Lung (tissue), 12 donors: Measurements from ENCODE around the gene SLC12A8. TPM values are rescaled to one million over a fixed set of nuclear protein-coding genes. Genes with fewer than 3 reads are reported as not detected.

ENCODE experiments used
- ATAC-seq: fragments of 200-7000 bp; cut with Tn5 transposase; one replicate; pipeline ENCODE4 v1.9.1; 2020; ENCODE audit warnings: moderate number of reproducible peaks; ENCODE audit not compliant: insufficient read depth, low FRiP score
- DNase-seq, 3 donors: peaks; one replicate each; pipeline ENCODE4 v3.0.0-alpha.2; 2013 to 2017
- H3K27ac ChIP-seq, 2 donors: one replicate each; pipeline ENCODE4 v1.5.1; 2013; ENCODE audit warnings: mild to moderate bottlenecking in 2 of 2, moderate library complexity in 2 of 2, control low read depth in 1 of 2, inconsistent platforms in 1 of 2, low read depth in 1 of 2, low read length in 1 of 2
- H3K27me3 ChIP-seq, 3 donors: one replicate each; pipeline ENCODE4 v1.5.1; 2013; ENCODE audit warnings: low read length in 2 of 3; ENCODE audit not compliant: control insufficient read depth in 3 of 3, insufficient read depth in 3 of 3
- H3K36me3 ChIP-seq, 4 donors: one replicate each; pipeline ENCODE4 v1.5.1; 2013; ENCODE audit warnings: low read length in 4 of 4, mild to moderate bottlenecking in 1 of 4, moderate library complexity in 1 of 4; ENCODE audit not compliant: control insufficient read depth in 4 of 4, insufficient read depth in 4 of 4
- H3K4me1 ChIP-seq, 5 donors: one replicate each; pipeline ENCODE4 v1.5.1; 2013; ENCODE audit warnings: low read length in 5 of 5, mild to moderate bottlenecking in 2 of 5, moderate library complexity in 1 of 5; ENCODE audit not compliant: control insufficient read depth in 5 of 5, insufficient read depth in 5 of 5
- H3K4me3 ChIP-seq: one replicate; pipeline ENCODE4 v1.5.1; 2013; ENCODE audit warnings: mild to moderate bottlenecking, control low read depth, moderate library complexity
- H3K9ac ChIP-seq, 2 donors: one replicate each; pipeline ENCODE4 v1.5.1; 2013; ENCODE audit warnings: low read length in 2 of 2, control low read depth in 1 of 2; ENCODE audit not compliant: insufficient read depth in 1 of 2
- H3K9me3 ChIP-seq, 4 donors: one replicate each; pipeline ENCODE4 v1.5.1; 2013; ENCODE audit warnings: low read length in 3 of 4, mild to moderate bottlenecking in 1 of 4, moderate library complexity in 1 of 4; ENCODE audit not compliant: control insufficient read depth in 4 of 4, insufficient read depth in 3 of 4
- CTCF ChIP-seq: IDR thresholded peaks from 2 replicates; pipeline ENCODE4 v1.5.1; 2012; ENCODE audit warnings: mild to moderate bottlenecking; ENCODE audit errors: control extremely low read depth, extremely low read depth
- WGBS, 2 donors: extraction: QIAGEN DNeasy Blood & Tissue Kit; methylation state at CpG; one replicate each; pipeline ENCODE4 v1.1.7; 2013; 5-methylcytosine and 5-hydroxymethylcytosine counted together
- polyA plus RNA-seq, 2 donors: library from polyadenylated mRNA; stranded (reverse); fragments of 200-250 nt; gene quantifications; one replicate each; pipeline ENCODE4 v1.2.1, GENCODE V29; 2013
- total RNA-seq, 2 donors: library from RNA; depleted of rRNA in 1 of 2; stranded (reverse); fragments of >200 nt in 1 of 2; gene quantifications; one replicate each; pipeline ENCODE4 v1.2.1, GENCODE V29; 2014 to 2021
- donor health status: control.
- donor health status: control.
- donor health status: Bipolar disorder and iron deficiency.
- donor health status: healthy.
- donor health status: DM: yes; HTN: yes; CAD: no.

SLC12A8 gene
- total and polyA plus RNA-seq, 4 donors: 3.1 to 9.8 (median 5.8) TPM

GRCh38 chr3:125069452-125069851 lies 143.1 kb downstream of the SLC12A8 start:
- Histone ChIP-seq H3K9ac (no peak overlapping the region), H3K27ac (no peak overlapping the region), H3K4me1 (peaks cover 0 to 9% (median 6%) of the 10 kb centered on the region in 5 donors), H3K9me3 (no peaks in the 10 kb centered on the region), H3K27me3 (no peaks in the 10 kb centered on the region), H3K4me3 (no peak overlapping the region), H3K36me3 (no peaks in the 10 kb centered on the region)
- TF ChIP-seq CTCF: no peak
- WGBS, 2 donors: 37 to 39% methylated on average over 1 of the region's 1 CpG
- DNase-seq (no peak), ATAC-seq (no peak)

GRCh38 chr3:125068265-125068664 lies 144.3 kb downstream of the SLC12A8 start:
- no peak for TF ChIP-seq CTCF
- WGBS, 2 donors: 91 to 97% methylated on average over 4 of the region's 4 CpGs
- H3K27me3 ChIP-seq: no peaks in the 10 kb centered on the region

GRCh38 chr3:125067225-125067624 lies 145.3 kb downstream of the SLC12A8 start:
- DNase-seq (no peak), ATAC-seq (no peak)
- no peak for TF ChIP-seq CTCF
- Histone ChIP-seq H3K36me3 (no peaks in the 10 kb centered on the region), H3K4me3 (no peak overlapping the region), H3K27ac (no peak overlapping the region), H3K4me1 (peaks cover 4 to 18% (median 7%) of the 10 kb centered on the region in 5 donors), H3K9me3 (no peaks in the 10 kb centered on the region), H3K27me3 (no peaks in the 10 kb centered on the region), H3K9ac (no peak overlapping the region)
- 87 to 95% methylated on average over 3 of the region's 3 CpGs for WGBS, 2 donors

More at GRCh38 chr3:125068265-125068664, 144.3 kb downstream of the SLC12A8 start:
- Histone ChIP-seq H3K4me1 (peaks cover 0 to 9% (median 2%) of the 10 kb centered on the region in 5 donors), H3K9me3 (no peaks in the 10 kb centered on the region), H3K4me3 (no peak overlapping the region), H3K36me3 (no peaks in the 10 kb centered on the region), H3K9ac (no peak overlapping the region), H3K27ac (no peak overlapping the region)
- ATAC-seq (no peak), DNase-seq (no peak)

- peak; percentile 64 for ATAC-seq
- H3K27me3 ChIP-seq: no peaks in the 10 kb centered on the region
- 36 to 61% methylated on average over 7 of the region's 7 CpGs for WGBS, 2 donors
- no peak overlapping the region for H3K4me3 ChIP-seq
- H3K9ac ChIP-seq: no peak overlapping the region
- H3K36me3 ChIP-seq: no peaks in the 10 kb centered on the region
- peaks cover 18 to 26% (median 21%) of the 10 kb centered on the region in 5 donors for H3K4me1 ChIP-seq
- H3K27ac ChIP-seq: peak overlapping the region; percentile 38 to 86
- TF ChIP-seq CTCF: no peak
- H3K9me3 ChIP-seq: no peaks in the 10 kb centered on the region
- DNase-seq: peak in 2 of 3 donors; percentile 32 to 40
These were observed 149.5 kb downstream of the SLC12A8 start for GRCh38 chr3:125062904-125063618.
